GM12878 (cell line): ENCODE results near the gene C1RL. TPM values are rescaled to one million over a fixed set of nuclear protein-coding genes. Genes with fewer than 3 reads are reported as not detected.

Experiments
- ATAC-seq: fragments of 200-7000 bp; cut with Tn5 transposase; 3 replicates; pipeline ENCODE4 v1.9.1; 2020; ENCODE audit warnings: mild to moderate bottlenecking, moderate library complexity
- BruUV-seq: library from RNA; stranded (reverse); fragments of 400-500 nt; replicated peaks from 2 replicates; lab custom pipeline; 2021; lab: Mats Ljungman, UMichigan
- CTCF ChIA-PET: fragments of 300-600 bp; sonication (Branson Sonifier 250); formaldehyde crosslinking; extraction: SDS; loops from one replicate; lab custom pipeline; 2021; ENCODE audit warnings: inconsistent platforms; lab: Yijun Ruan, JAX
- POLR2A ChIA-PET: fragments of 350-600 bp; formaldehyde crosslinking; extraction: SDS; loops from one replicate; lab custom pipeline; 2021; ENCODE audit warnings: inconsistent platforms; lab: Charles Lee
- RAD21 ChIA-PET: fragments of 300-600 bp; sonication (Branson Sonifier 250); formaldehyde crosslinking; loops from one replicate; lab custom pipeline; 2023; ENCODE audit warnings: antibody characterized with exemption; ENCODE audit not compliant: unreplicated experiment; lab: Charles Lee
- SMC1A ChIA-PET: fragments of 300-600 bp; sonication (Branson Sonifier 250); formaldehyde crosslinking; loops from one replicate; lab custom pipeline; 2023; ENCODE audit not compliant: unreplicated experiment, uncharacterized antibody; lab: Charles Lee
- DNase-seq: peaks from one replicate; pipeline ENCODE4 v3.0.0-alpha.2; 2011; ENCODE audit warnings: low read depth, low spot score
- FAIRE-seq: peaks from 3 replicates; lab custom pipeline; 2011; peaks lifted over from hg19 to GRCh38; lab: Jason Lieb, UNC
- H2AFZ ChIP-seq: 2 replicates; pipeline ENCODE4 v1.6.0; 2011; ENCODE audit warnings: low read depth, low read length, control low read depth; ENCODE audit not compliant: control insufficient read depth
- H3K27ac ChIP-seq: 2 replicates; pipeline ENCODE4 v1.5.1; 2011; ENCODE audit warnings: control low read depth; ENCODE audit not compliant: control insufficient read depth, insufficient read depth
- H3K27me3 ChIP-seq, 2 experiments: replicated peaks in 1 of 2; 2 replicates each; pipeline versions ENCODE4 v1.6.0 to v1.6.1; 2011; ENCODE audit warnings: low read length in 1 of 2; ENCODE audit not compliant: control insufficient read depth in 2 of 2, insufficient read depth in 2 of 2
- H3K36me3 ChIP-seq, 2 experiments: 2 replicates each; pipeline ENCODE4 v1.5.1; 2011; ENCODE audit warnings: low read length in 1 of 2; ENCODE audit not compliant: control insufficient read depth in 2 of 2, insufficient read depth in 2 of 2
- H3K4me1 ChIP-seq: 2 replicates; pipeline ENCODE4 v1.6.1; 2011; ENCODE audit warnings: mild to moderate bottlenecking, low read length, moderate library complexity, mixed read lengths; ENCODE audit not compliant: control insufficient read depth, insufficient read depth
- H3K4me2 ChIP-seq: 2 replicates; pipeline ENCODE4 v1.6.0; 2011; ENCODE audit warnings: control low read depth; ENCODE audit not compliant: control insufficient read depth, insufficient read depth
- H3K4me3 ChIP-seq: fragments of 200-600 bp; sonication (generic); 2 replicates; pipeline ENCODE4 v1.5.1; 2016
- H3K79me2 ChIP-seq: 2 replicates; pipeline ENCODE4 v1.6.0; 2011; ENCODE audit warnings: low read length; ENCODE audit not compliant: control insufficient read depth, insufficient read depth
- H3K9ac ChIP-seq: 2 replicates; pipeline ENCODE4 v1.8.0; 2011; ENCODE audit warnings: low read length, control low read depth, mixed read lengths; ENCODE audit not compliant: control insufficient read depth, insufficient read depth
- H3K9me3 ChIP-seq: replicated peaks from 3 replicates; pipeline ENCODE4 v1.5.1; 2011; ENCODE audit warnings: mild to moderate bottlenecking, low read length; ENCODE audit not compliant: control insufficient read depth, insufficient read depth
- H4K20me1 ChIP-seq: 2 replicates; pipeline ENCODE4 v1.6.0; 2011; ENCODE audit not compliant: control insufficient read depth, insufficient read depth
- BCL11A ChIP-seq: IDR thresholded peaks from 2 replicates; pipeline ENCODE4 v1.6.1; 2011; ENCODE audit warnings: low read depth, low read length
- CHD1 ChIP-seq: IDR thresholded peaks from 2 replicates; pipeline ENCODE4 v1.6.1; 2012; ENCODE audit warnings: low read depth, low read length, improper control_type of control experiment
- EED ChIP-seq: sonication (generic); IDR thresholded peaks from 2 replicates; pipeline ENCODE4 v1.6.1; 2016; ENCODE audit warnings: antibody characterized with exemption, low read depth
- EP300 ChIP-seq, 2 experiments: fragments of 150-350 bp in 1 of 2; IDR thresholded peaks; 2 replicates each; pipeline ENCODE4 v1.6.1; 2011 to 2012; ENCODE audit warnings: low read depth in 2 of 2, low read length in 2 of 2, borderline replicate concordance in 1 of 2, improper control_type of control experiment in 1 of 2, inconsistent platforms in 1 of 2; ENCODE audit not compliant: control insufficient read depth in 1 of 2
- EZH2 ChIP-seq: IDR thresholded peaks from 2 replicates; pipeline ENCODE4 v1.6.1; 2012; ENCODE audit warnings: low read depth, mild to moderate bottlenecking, control low read depth, inconsistent platforms, low read length, borderline replicate concordance; ENCODE audit not compliant: control insufficient read depth
- FOXK2 ChIP-seq: fragments of 450-650 bp; IDR thresholded peaks from 2 replicates; pipeline ENCODE4 v1.6.1; 2017; ENCODE audit warnings: mild to moderate bottlenecking, moderate library complexity
- MXI1 ChIP-seq: fragments of 150-350 bp; IDR thresholded peaks from 2 replicates; pipeline ENCODE4 v1.6.1; 2011; ENCODE audit warnings: low read depth, mild to moderate bottlenecking, inconsistent platforms, low read length, improper control_type of control experiment
- NBN ChIP-seq: fragments of 450-650 bp; IDR thresholded peaks from 2 replicates; pipeline ENCODE4 v1.6.1; 2016
- SMARCA5 ChIP-seq: fragments of 450-650 bp; IDR thresholded peaks from 2 replicates; pipeline ENCODE4 v1.6.1; 2017; ENCODE audit warnings: mild to moderate bottlenecking
- SPI1 ChIP-seq: IDR thresholded peaks from 2 replicates; pipeline ENCODE4 v1.6.1; 2011; ENCODE audit warnings: low read depth, mild to moderate bottlenecking, low read length, moderate library complexity, borderline replicate concordance; ENCODE audit not compliant: insufficient read depth
- WGBS: methylation state at CpG from one replicate; pipeline ENCODE4 v1.1.6; 2016; ENCODE audit warnings: low lambda C conversion rate; ENCODE audit not compliant: insufficient replicate concordance, insufficient coverage; ENCODE audit errors: missing lambda C conversion rate; 5-methylcytosine and 5-hydroxymethylcytosine counted together
- in situ Hi-C: fragments of 300-500 bp; cut with MboI; formaldehyde crosslinking; loops from 9 replicates; pipeline ENCODE4 v1.14.3; 2018; ENCODE audit warnings: mixed read lengths
- intact Hi-C: fragments of 100-400 bp; cut with micrococcal nuclease; formaldehyde crosslinking; loops from one replicate; pipeline ENCODE4 v1.14.2; 2022; ENCODE audit not compliant: unreplicated experiment
- polyA plus RNA-seq, 11 experiments: library from polyadenylated mRNA; depleted of rRNA in 4 of 11; unstranded in 6 of 11; stranded (reverse) in 5 of 11; fragments of >200 nt; fragmentation: Nextera tagmentation in 4 of 11; fragmentation: Illumina TruSeq in 1 of 11; extraction: Ambion mirVana in 4 of 11; extraction: Trizol in 1 of 11; gene quantifications; 1 replicate in 1 of 11; 2 replicates in 10 of 11; pipeline versions ENCODE4 v1.2.1 to v1.2.3, GENCODE V29; 2011 to 2016; ENCODE audit warnings: inconsistent platforms in 2 of 11, missing spikeins in 2 of 11, low read depth in 1 of 11
- total RNA-seq, 4 experiments: library from RNA; depleted of rRNA in 3 of 4; stranded (reverse); fragments of >200 nt in 3 of 4; fragmentation: Illumina TruSeq in 1 of 4; extraction: Trizol in 1 of 4; gene quantifications; 2 replicates each; pipeline versions ENCODE4 v1.2.1 to v1.2.3, GENCODE V29; 2013 to 2021
- TF ChIP-seq, protein P1 (sequence below): IDR thresholded peaks from 2 replicates; pipeline ENCODE4 v1.6.1; 2012; ENCODE audit warnings: improper control_type of control experiment, low read depth, low read length; ENCODE audit not compliant: insufficient replicate concordance
- TF ChIP-seq, protein P2 (sequence below): IDR thresholded peaks from 2 replicates; pipeline ENCODE4 v1.6.1; 2012; ENCODE audit warnings: low read depth, low read length, improper control_type of control experiment
- TF ChIP-seq, protein P3 (sequence below): IDR thresholded peaks from 2 replicates; pipeline ENCODE4 v1.6.1; 2012; ENCODE audit warnings: mild to moderate bottlenecking, low read depth, low read length

Gene C1RL
- total and polyA plus RNA-seq, 10 of the 15 experiments (the other 5 are each of a cell fraction or from before 2014, with no cell fraction given) = 1.3 to 12.8 (median 8.1) TPM

DNA sequence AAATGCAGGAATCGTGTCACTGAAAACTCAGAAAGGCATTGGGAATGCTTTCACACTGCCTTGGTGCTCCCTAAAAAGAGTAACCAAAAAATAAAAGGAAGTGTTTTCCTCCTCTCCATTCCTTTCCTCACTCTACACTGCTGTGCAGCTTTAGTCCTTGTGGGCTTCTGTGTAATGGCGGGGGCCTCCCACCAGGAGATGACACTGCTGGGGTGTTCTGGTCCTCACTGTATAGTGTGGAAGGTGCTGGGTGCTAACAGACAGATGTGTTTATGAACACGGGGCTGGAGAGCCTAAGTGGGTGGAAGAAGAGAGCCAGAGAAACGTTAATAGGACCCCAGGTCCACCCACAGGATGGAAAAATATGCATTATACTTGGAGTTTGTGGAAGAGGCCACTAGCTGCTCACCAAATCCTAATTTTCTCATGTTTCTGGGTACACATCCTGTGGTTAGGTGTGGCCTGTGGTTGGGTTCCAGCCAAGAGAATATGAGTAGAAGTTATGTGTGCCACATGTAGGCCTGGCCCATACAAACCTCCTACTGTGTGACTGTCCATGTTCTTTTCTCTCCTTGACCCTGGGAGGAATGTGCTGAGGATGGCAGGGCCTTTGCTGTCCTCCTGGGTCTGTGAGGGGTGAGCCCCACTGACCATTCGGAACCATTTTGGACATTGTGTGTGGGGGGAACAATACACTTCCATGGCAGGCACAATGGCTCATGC, 62.5 kb downstream of the C1RL start:
- DNase-seq (no peak), ATAC-seq (peak; percentile 38; the same call in 2 of the 3 replicates), FAIRE-seq (no peak)
- Histone ChIP-seq H3K79me2 (no peaks in the 10 kb centered on the region), H2AFZ (peak overlapping the region; percentile 33; the same call in 1 of the 2 replicates), H4K20me1 (no peaks in the 10 kb centered on the region), H3K4me2 (no peak overlapping the region), H3K27me3 (no peaks in the 10 kb centered on the region), H3K4me1 (no peaks in the 10 kb centered on the region; the same call in 1 of the 2 replicates), H3K9me3 (no peaks in the 10 kb centered on the region), H3K4me3 (no peak overlapping the region), H3K9ac (no peak overlapping the region), H3K27ac (no peak overlapping the region), H3K36me3 (no peaks in the 10 kb centered on the region)
- SMC1A ChIA-PET = interaction anchor here (0.7 kb wide), 1 partner anchor 17 kb away, joined by 4 read pairs; no protein-coding TSS in a partner anchor
- RAD21 ChIA-PET = no interaction called here
- no TSS peak for BruUV-seq
- CTCF ChIA-PET = no interaction called here
- in situ Hi-C loops = no loop called here
- 67% methylated on average over 5 of the region's 5 CpGs for WGBS
- intact Hi-C loops = no loop called here
- POLR2A ChIA-PET = no interaction called here
- TF ChIP-seq MXI1 (no peak), BCL11A (no peak), NBN (no peak), SPI1 (no peak), CHD1 (no peak), SMARCA5 (no peak), EZH2 (no peak), EP300 (IDR thresholded peaks at IDR 0.05; ENCODE audit: borderline replicate concordance in 1 of 2, control insufficient read depth in 1 of 2, low read depth in 2 of 2, low read length in 2 of 2) (no peak), FOXK2 (no peak), EED (no peak)
- TF ChIP-seq, protein P1, sequence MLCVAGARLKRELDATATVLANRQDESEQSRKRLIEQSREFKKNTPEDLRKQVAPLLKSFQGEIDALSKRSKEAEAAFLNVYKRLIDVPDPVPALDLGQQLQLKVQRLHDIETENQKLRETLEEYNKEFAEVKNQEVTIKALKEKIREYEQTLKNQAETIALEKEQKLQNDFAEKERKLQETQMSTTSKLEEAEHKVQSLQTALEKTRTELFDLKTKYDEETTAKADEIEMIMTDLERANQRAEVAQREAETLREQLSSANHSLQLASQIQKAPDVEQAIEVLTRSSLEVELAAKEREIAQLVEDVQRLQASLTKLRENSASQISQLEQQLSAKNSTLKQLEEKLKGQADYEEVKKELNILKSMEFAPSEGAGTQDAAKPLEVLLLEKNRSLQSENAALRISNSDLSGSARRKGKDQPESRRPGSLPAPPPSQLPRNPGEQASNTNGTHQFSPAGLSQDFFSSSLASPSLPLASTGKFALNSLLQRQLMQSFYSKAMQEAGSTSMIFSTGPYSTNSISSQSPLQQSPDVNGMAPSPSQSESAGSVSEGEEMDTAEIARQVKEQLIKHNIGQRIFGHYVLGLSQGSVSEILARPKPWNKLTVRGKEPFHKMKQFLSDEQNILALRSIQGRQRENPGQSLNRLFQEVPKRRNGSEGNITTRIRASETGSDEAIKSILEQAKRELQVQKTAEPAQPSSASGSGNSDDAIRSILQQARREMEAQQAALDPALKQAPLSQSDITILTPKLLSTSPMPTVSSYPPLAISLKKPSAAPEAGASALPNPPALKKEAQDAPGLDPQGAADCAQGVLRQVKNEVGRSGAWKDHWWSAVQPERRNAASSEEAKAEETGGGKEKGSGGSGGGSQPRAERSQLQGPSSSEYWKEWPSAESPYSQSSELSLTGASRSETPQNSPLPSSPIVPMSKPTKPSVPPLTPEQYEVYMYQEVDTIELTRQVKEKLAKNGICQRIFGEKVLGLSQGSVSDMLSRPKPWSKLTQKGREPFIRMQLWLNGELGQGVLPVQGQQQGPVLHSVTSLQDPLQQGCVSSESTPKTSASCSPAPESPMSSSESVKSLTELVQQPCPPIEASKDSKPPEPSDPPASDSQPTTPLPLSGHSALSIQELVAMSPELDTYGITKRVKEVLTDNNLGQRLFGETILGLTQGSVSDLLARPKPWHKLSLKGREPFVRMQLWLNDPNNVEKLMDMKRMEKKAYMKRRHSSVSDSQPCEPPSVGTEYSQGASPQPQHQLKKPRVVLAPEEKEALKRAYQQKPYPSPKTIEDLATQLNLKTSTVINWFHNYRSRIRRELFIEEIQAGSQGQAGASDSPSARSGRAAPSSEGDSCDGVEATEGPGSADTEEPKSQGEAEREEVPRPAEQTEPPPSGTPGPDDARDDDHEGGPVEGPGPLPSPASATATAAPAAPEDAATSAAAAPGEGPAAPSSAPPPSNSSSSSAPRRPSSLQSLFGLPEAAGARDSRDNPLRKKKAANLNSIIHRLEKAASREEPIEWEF = no peak
- TF ChIP-seq, protein P2, sequence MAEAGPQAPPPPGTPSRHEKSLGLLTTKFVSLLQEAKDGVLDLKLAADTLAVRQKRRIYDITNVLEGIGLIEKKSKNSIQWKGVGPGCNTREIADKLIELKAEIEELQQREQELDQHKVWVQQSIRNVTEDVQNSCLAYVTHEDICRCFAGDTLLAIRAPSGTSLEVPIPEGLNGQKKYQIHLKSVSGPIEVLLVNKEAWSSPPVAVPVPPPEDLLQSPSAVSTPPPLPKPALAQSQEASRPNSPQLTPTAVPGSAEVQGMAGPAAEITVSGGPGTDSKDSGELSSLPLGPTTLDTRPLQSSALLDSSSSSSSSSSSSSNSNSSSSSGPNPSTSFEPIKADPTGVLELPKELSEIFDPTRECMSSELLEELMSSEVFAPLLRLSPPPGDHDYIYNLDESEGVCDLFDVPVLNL = no peak
- TF ChIP-seq, protein P3, sequence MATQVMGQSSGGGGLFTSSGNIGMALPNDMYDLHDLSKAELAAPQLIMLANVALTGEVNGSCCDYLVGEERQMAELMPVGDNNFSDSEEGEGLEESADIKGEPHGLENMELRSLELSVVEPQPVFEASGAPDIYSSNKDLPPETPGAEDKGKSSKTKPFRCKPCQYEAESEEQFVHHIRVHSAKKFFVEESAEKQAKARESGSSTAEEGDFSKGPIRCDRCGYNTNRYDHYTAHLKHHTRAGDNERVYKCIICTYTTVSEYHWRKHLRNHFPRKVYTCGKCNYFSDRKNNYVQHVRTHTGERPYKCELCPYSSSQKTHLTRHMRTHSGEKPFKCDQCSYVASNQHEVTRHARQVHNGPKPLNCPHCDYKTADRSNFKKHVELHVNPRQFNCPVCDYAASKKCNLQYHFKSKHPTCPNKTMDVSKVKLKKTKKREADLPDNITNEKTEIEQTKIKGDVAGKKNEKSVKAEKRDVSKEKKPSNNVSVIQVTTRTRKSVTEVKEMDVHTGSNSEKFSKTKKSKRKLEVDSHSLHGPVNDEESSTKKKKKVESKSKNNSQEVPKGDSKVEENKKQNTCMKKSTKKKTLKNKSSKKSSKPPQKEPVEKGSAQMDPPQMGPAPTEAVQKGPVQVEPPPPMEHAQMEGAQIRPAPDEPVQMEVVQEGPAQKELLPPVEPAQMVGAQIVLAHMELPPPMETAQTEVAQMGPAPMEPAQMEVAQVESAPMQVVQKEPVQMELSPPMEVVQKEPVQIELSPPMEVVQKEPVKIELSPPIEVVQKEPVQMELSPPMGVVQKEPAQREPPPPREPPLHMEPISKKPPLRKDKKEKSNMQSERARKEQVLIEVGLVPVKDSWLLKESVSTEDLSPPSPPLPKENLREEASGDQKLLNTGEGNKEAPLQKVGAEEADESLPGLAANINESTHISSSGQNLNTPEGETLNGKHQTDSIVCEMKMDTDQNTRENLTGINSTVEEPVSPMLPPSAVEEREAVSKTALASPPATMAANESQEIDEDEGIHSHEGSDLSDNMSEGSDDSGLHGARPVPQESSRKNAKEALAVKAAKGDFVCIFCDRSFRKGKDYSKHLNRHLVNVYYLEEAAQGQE = no peak
